ENCODE measurements around the gene POU6F1.

DNA sequence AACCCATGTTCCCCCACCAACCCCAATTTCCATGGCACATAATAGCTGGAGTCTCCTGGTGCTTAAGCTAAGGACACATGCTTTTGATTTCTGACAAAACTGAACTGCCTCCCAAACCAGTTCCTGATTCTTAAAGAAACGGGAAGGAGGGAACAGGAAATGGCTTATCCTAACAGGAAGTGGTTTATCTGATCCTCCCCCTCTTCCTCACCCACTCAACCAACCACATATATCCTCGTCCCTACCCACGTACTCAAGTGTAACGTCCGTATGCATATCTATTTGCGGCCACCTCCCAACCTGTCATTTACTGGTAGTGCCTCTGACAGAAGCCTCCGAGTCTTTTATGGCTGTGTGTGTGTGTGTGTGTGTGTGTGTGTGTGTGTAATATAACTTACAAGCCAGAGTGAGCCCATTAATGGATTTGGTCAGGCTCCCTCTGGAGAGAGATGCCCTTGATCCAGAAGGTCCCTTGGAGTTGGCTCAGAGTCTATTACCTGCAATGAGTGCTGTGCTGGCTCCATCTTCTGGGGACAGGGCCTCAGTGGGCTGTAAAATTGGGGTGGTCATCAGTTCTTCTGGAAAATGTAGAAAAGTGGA lies 28.5 kb upstream of the POU6F1 start:
- TF ChIP-seq, protein P1, sequence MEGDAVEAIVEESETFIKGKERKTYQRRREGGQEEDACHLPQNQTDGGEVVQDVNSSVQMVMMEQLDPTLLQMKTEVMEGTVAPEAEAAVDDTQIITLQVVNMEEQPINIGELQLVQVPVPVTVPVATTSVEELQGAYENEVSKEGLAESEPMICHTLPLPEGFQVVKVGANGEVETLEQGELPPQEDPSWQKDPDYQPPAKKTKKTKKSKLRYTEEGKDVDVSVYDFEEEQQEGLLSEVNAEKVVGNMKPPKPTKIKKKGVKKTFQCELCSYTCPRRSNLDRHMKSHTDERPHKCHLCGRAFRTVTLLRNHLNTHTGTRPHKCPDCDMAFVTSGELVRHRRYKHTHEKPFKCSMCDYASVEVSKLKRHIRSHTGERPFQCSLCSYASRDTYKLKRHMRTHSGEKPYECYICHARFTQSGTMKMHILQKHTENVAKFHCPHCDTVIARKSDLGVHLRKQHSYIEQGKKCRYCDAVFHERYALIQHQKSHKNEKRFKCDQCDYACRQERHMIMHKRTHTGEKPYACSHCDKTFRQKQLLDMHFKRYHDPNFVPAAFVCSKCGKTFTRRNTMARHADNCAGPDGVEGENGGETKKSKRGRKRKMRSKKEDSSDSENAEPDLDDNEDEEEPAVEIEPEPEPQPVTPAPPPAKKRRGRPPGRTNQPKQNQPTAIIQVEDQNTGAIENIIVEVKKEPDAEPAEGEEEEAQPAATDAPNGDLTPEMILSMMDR (conservative IDR thresholded peaks at IDR 0.05): no peak
- no peak for TF ChIP-seq EZH2 (IDR thresholded peaks at IDR 0.05; ENCODE audit: low read depth)
